AG09309 (cell line): ENCODE data around the gene MYO1E.
"Not testable (repeated sequence)": the region's sequence is repeated elsewhere in the genome, so short reads cannot be mapped to it uniquely, and the experiment has no call there.

Experiments used
- DNase-seq: peaks from one replicate; pipeline ENCODE4 v3.0.0-alpha.2; 2010; ENCODE audit warnings: low read depth
- H3K4me3 ChIP-seq: 2 replicates; pipeline ENCODE4 v1.5.1; 2011; ENCODE audit warnings: mild to moderate bottlenecking, low read depth, low read length, moderate library complexity; ENCODE audit not compliant: control insufficient read depth
- TF ChIP-seq, protein P1 (sequence below): IDR thresholded peaks from 2 replicates; pipeline ENCODE4 v1.5.1; 2011; ENCODE audit warnings: mild to moderate bottlenecking, low read depth, low read length, inconsistent platforms; ENCODE audit not compliant: insufficient read depth, control insufficient read depth; ENCODE audit errors: missing control alignments

The MYO1E gene

DNA sequence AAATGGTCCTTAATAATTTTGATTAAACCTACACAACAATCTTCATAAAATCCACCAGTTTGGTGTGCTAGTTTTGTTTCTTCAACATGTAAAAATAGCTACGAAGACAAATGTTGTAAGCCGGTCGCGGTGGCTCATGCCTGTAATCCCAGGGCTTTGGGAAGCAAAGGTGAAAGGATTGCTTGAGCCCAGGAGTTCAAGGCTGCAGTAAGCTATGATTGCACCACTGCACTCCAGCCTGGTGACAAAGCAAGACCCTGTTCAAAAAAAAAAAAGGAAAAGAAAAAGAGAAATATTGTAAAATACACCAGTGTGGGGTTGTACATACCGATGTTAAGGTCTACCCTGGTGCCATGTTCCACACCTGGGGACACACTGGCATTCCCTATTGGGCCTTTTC lies 91.0 kb downstream of the MYO1E start:
- no peak overlapping the region for H3K4me3 ChIP-seq
- TF ChIP-seq, protein P1, sequence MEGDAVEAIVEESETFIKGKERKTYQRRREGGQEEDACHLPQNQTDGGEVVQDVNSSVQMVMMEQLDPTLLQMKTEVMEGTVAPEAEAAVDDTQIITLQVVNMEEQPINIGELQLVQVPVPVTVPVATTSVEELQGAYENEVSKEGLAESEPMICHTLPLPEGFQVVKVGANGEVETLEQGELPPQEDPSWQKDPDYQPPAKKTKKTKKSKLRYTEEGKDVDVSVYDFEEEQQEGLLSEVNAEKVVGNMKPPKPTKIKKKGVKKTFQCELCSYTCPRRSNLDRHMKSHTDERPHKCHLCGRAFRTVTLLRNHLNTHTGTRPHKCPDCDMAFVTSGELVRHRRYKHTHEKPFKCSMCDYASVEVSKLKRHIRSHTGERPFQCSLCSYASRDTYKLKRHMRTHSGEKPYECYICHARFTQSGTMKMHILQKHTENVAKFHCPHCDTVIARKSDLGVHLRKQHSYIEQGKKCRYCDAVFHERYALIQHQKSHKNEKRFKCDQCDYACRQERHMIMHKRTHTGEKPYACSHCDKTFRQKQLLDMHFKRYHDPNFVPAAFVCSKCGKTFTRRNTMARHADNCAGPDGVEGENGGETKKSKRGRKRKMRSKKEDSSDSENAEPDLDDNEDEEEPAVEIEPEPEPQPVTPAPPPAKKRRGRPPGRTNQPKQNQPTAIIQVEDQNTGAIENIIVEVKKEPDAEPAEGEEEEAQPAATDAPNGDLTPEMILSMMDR: no peak
- no peak for DNase-seq

DNA sequence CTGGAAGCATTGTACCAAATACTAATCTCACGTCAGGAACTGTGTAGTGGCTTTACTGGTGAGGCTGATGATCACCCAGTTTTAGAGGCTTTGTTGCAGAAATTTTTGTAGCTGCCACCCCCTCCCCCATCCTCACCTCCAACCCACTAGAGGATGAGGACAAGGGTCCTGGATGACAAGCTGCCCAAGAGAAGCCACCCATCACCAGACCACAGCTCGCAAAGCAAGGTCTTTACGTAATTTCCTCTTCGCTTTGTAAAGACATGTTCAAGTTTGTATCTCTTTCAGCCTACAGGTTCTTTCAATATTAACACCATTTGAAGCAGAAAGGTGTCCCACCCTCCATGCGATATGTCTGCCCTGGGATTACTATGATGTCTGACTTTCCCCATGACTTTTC lies 91.8 kb downstream of the MYO1E start:
- H3K4me3 ChIP-seq: no peak overlapping the region
- TF ChIP-seq, protein P1: no peak
- DNase-seq: no peak

DNA sequence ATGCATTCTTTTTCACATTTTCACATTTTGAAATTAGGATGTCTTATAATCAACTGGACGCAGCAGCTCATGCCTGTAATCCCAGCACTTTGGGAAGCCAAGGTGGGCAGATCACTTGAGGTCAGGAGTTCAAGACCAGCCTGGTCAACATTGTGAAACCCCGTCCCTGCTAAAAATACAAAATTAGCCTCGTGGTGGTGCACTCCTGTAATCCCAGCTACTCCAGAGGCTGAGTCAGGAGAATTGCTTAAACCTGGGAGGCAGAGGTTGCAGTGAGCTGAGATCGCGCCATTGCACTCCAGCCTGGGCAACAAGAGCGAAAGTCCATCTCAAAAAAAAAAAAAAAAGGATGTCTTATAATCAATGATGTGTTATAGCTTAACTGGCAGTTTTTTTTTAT lies 92.4 kb downstream of the MYO1E start:
- DNase-seq, H3K4me3 ChIP-seq: not testable (repeated sequence)

DNA sequence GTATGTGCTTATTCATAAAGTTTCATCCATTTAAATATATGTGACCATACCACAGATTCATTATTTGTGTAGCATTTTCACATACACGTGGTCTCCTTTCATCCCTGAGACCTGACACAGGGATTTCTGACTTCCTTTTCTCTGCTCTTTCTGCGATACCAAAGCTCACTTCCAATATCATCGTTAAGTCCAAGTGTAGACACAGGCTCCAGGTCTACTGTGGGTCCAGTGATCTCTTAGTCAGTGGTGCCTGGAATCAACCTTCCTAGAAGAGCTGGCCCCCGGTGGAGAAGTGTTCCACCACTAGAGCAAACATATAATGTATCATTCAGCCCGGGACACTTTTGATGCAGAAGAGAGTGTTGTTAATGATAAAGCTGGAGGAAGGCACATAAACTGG lies 93.6 kb downstream of the MYO1E start:
- TF ChIP-seq, protein P1: no peak
- H3K4me3 ChIP-seq: no peak overlapping the region
- DNase-seq: no peak

DNA sequence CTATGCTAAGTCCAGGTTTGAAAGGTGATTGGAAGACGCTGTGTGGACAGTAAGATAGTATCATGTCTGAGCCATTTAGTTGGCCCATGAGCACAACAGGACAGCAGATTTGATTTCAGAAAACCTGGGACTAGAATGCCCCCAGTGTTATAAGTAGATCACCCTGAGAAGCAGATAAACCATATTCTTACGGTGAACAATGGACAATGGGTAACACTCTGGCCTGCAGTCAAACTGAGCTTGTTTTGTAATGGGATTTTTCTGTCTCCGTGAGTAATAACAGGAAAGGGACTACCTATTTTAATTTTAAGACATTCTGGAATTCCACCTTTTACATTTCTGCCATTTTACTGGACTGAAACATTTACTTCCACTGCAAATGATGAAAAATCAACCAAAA lies 94.6 kb downstream of the MYO1E start:
- TF ChIP-seq, protein P1: no peak
- DNase-seq: no peak
- no peak overlapping the region for H3K4me3 ChIP-seq

DNA sequence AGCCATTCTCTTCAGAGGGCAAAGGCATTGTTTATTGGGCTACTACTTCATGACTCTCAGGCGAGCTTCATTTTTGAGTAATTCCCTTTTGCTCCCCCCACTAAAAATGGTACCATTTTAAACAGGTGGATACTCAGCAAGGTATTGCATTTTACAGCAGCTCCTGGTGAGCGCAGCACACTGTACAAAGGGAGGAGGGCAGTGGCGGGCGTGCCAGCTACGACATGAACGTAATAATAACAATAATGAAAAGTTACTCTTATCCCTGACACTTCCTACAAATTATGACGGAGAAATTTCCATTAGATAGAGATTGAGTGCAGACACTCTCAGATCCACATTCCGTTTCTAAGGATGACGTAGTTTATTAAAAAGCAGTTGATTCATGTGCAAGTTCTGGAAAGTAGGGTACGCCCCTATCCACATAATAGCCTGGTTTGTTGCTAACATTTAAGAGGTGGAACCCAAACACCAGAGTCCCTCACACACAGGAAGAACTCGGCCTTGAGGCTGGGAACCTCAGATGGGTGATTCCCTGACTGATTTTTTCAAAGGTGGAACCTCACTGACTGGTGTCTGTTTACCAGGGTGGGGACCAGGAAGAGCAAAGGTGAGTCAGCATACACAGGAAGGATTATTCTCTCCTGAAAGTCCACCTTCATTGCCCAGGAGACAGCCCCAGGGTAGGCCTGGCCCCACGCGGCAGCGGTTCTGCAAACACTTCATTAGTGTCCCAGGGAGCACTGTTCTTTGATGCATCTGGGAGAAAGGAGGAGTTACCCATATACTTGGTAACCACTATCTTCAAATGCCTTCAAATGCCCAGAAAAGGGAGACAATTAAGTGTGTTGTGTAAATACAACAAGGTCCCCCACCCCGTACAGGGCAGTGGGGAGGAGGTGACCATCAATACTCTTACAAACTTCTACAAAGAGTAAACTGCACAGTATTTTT lies 96.2 kb downstream of the MYO1E start:
- TF ChIP-seq, protein P1: no peak
- no peak overlapping the region for H3K4me3 ChIP-seq
- DNase-seq: no peak

DNA sequence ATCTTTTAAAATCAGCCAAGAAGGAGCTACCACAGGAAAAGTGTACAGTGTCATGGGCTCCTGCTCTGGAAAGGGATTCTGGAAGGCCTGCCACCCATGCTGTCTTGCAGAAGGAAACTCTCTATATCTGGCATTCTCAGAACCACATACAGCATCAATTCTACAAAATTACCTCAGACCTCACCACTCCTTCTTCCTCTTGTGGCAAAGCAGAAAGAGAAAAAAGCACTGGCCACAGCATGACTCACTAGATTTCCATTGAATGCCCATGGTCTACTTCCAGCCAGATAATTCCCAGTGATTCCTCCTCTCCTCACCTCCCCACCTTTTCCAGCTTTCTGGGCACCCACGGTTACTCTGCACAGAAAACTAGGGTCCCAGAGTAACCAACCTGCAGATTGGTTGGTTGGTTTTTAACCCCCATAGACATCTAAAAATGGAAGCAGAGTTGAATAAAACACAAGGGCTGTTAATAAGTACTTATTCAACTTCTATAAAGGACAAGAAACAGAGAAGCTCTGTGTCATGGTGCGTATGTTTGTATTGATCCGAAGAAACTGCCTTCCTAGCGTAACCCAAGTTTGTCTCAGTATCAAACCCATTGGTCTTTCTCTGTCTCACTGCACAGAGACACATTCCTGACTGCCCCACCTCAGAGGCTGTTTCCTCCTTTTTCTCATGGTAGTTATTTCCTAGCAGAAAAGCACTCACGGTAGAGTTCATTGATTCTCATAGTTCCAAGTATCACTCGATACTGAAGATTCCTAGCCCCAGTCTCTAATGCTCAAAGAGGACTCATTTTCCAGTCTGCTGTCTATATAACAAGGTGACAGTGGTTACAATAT lies 98.3 kb downstream of the MYO1E start:
- TF ChIP-seq, protein P1: no peak
- H3K4me3 ChIP-seq: no peak overlapping the region
- peak; percentile 17 for DNase-seq
